Measurements from ENCODE around the gene C6orf52. TPM values are rescaled to one million over a fixed set of nuclear protein-coding genes. Genes with fewer than 3 reads are reported as not detected.

C6orf52 gene
- polyA plus RNA-seq, 1 of the 3 experiments (the other 2 are of a cell fraction) = 1.4 TPM

- H3K36me3 ChIP-seq (replicated peaks in 1 of 2; ENCODE audit: control insufficient read depth in 1 of 2, insufficient read depth in 2 of 2, low read length in 1 of 2) = no peaks in the 10 kb centered on the region
- H3K9me3 ChIP-seq = no peaks in the 10 kb centered on the region
- no peak overlapping the region for H3K4me3 ChIP-seq (ENCODE audit: low read depth in 2 of 2, low read length in 1 of 2)
- H3K9ac ChIP-seq = no peak overlapping the region
- H3K9me2 ChIP-seq = no peaks in the 10 kb centered on the region
- H3K79me2 ChIP-seq (ENCODE audit: insufficient read depth) = no peaks in the 10 kb centered on the region
- H3K27ac ChIP-seq (ENCODE audit: low read depth in 2 of 2, low read length in 1 of 2) = no peak overlapping the region
- no peak overlapping the region for H3K4me2 ChIP-seq
- H3F3A ChIP-seq (replicated peaks; ENCODE audit: insufficient read depth) = no peaks in the 10 kb centered on the region
- no peaks in the 10 kb centered on the region for H3K27me3 ChIP-seq (ENCODE audit: insufficient read depth)
- no peaks in the 10 kb centered on the region for H3K4me1 ChIP-seq (ENCODE audit: control insufficient read depth in 1 of 2, insufficient read depth in 2 of 2, low read depth in 1 of 2, low read length in 1 of 2)
- no peak overlapping the region for H2AFZ ChIP-seq (ENCODE audit: low read depth)
- ChIA-PET POLR2A (no interaction called here), CTCF (no interaction called here)
- H4K20me1 ChIP-seq (ENCODE audit: insufficient read depth) = no peaks in the 10 kb centered on the region
- WGBS (ENCODE audit: low lambda C conversion rate) = 63% methylated on average over 1 of the region's 1 CpG
- TF ChIP-seq REST (IDR thresholded peaks at IDR 0.05; ENCODE audit: low read depth, low read length) = no peak
- TF ChIP-seq CTCF (IDR thresholded peaks at IDR 0.05) = no peak
- TF ChIP-seq MXI1 (IDR thresholded peaks at IDR 0.05; ENCODE audit: low read depth, low read length) = no peak
- TF ChIP-seq USF2 (IDR thresholded peaks at IDR 0.05; ENCODE audit: borderline replicate concordance, low read depth, low read length) = no peak
- TF ChIP-seq SMC3 (IDR thresholded peaks at IDR 0.05; ENCODE audit: low read depth, low read length) = no peak
- TF ChIP-seq TAF1 (IDR thresholded peaks at IDR 0.05; ENCODE audit: borderline replicate concordance, low read depth, low read length) = no peak
- TF ChIP-seq GATA2 (CRISPR knock-in tag; IDR thresholded peaks at IDR 0.05) = no peak
- TF ChIP-seq NFIC (IDR thresholded peaks at IDR 0.05; ENCODE audit: borderline replicate concordance) = no peak
- TF ChIP-seq ZBTB33 (IDR thresholded peaks at IDR 0.05; ENCODE audit: borderline replicate concordance, low read depth) = no peak
- TF ChIP-seq USF1 (IDR thresholded peaks at IDR 0.05; ENCODE audit: borderline replicate concordance, low read depth) = no peak
- DNase-seq = no peak
Observed at GRCh38 chr6:10627800-10628199, 66.6 kb downstream of the C6orf52 start.
